GM23338 (cell line): ENCODE measurements around the gene IGSF21.

Experiments used
- CREB1 ChIP-seq: fragments of 250-450 bp; sonication (Bioruptor Pico); IDR thresholded peaks from 2 replicates; pipeline ENCODE4 v1.5.0; 2020; ENCODE audit warnings: low read depth, mild to moderate bottlenecking, moderate library complexity
- EZH2 ChIP-seq: fragments of 200-600 bp; sonication (generic); IDR thresholded peaks from one replicate; pipeline ENCODE4 v1.8.0; 2017; ENCODE audit warnings: antibody characterized with exemption, mild to moderate bottlenecking, low read depth; ENCODE audit not compliant: unreplicated experiment
- EZH2phosphoT487 ChIP-seq: fragments of 200-600 bp; sonication (generic); IDR thresholded peaks from one replicate; pipeline ENCODE4 v1.8.1; 2018; ENCODE audit warnings: antibody characterized with exemption; ENCODE audit not compliant: unreplicated experiment
- POLR2AphosphoS5 ChIP-seq: IDR thresholded peaks from 2 replicates; pipeline ENCODE4 v1.6.1; 2016; ENCODE audit warnings: antibody characterized with exemption, low read depth
- REST ChIP-seq: IDR thresholded peaks from one replicate; pipeline ENCODE4 v1.6.1; 2018; ENCODE audit warnings: antibody characterized with exemption; ENCODE audit not compliant: unreplicated experiment
- STAT1 ChIP-seq: IDR thresholded peaks from one replicate; pipeline ENCODE4 v1.6.1; 2016; ENCODE audit warnings: antibody characterized with exemption; ENCODE audit not compliant: unreplicated experiment
- ZNF331 ChIP-seq: fragments of 250-450 bp; sonication (Bioruptor Pico); IDR thresholded peaks from 2 replicates; pipeline ENCODE4 v1.5.0; 2020; ENCODE audit warnings: low read depth, mild to moderate bottlenecking, moderate library complexity
- TF ChIP-seq, protein P1 (sequence below), 2 experiments: fragments of 200-600 bp in 1 of 2; sonication (generic) in 1 of 2; conservative IDR thresholded peaks; 2 replicates each; pipeline versions ENCODE4 v1.5.1 to v1.6.1; 2016 to 2017; ENCODE audit warnings: antibody characterized with exemption in 2 of 2, low read depth in 2 of 2, mild to moderate bottlenecking in 2 of 2, moderate library complexity in 1 of 2
- TF ChIP-seq, protein P2 (sequence below): IDR thresholded peaks from 2 replicates; pipeline ENCODE4 v1.6.1; 2016; ENCODE audit warnings: antibody characterized with exemption

DNA sequence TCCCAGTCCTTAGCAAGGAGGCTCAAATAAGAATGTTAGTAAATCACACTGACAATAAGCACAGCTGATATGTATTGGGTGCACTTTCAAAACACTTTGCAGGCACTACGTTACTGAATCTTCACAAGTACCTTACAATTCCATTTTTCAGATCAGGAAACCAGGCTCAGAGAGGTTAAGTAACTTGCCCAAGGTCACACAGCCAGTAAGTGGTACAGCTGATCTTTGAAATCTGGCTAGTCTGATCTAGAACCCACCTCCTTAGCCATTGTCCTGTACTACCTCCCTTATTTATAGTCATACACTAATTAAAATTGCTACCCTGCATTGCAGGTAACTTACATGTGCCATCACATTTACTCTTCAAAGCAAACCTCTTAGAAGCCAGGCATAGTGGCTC lies 251.0 kb downstream of the IGSF21 start:
- TF ChIP-seq, protein P1, sequence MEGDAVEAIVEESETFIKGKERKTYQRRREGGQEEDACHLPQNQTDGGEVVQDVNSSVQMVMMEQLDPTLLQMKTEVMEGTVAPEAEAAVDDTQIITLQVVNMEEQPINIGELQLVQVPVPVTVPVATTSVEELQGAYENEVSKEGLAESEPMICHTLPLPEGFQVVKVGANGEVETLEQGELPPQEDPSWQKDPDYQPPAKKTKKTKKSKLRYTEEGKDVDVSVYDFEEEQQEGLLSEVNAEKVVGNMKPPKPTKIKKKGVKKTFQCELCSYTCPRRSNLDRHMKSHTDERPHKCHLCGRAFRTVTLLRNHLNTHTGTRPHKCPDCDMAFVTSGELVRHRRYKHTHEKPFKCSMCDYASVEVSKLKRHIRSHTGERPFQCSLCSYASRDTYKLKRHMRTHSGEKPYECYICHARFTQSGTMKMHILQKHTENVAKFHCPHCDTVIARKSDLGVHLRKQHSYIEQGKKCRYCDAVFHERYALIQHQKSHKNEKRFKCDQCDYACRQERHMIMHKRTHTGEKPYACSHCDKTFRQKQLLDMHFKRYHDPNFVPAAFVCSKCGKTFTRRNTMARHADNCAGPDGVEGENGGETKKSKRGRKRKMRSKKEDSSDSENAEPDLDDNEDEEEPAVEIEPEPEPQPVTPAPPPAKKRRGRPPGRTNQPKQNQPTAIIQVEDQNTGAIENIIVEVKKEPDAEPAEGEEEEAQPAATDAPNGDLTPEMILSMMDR (conservative IDR thresholded peaks at IDR 0.05; ENCODE audit: low read depth in 2 of 2) = no peak
- TF ChIP-seq POLR2AphosphoS5 = no peak
- TF ChIP-seq REST = no peak
- no peak for TF ChIP-seq EZH2phosphoT487
- TF ChIP-seq STAT1 = no peak
- no peak for TF ChIP-seq EZH2
- TF ChIP-seq ZNF331 (CRISPR knock-in tag) = no peak
- TF ChIP-seq, protein P2, sequence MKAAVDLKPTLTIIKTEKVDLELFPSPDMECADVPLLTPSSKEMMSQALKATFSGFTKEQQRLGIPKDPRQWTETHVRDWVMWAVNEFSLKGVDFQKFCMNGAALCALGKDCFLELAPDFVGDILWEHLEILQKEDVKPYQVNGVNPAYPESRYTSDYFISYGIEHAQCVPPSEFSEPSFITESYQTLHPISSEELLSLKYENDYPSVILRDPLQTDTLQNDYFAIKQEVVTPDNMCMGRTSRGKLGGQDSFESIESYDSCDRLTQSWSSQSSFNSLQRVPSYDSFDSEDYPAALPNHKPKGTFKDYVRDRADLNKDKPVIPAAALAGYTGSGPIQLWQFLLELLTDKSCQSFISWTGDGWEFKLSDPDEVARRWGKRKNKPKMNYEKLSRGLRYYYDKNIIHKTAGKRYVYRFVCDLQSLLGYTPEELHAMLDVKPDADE = no peak
- no peak for TF ChIP-seq CREB1
